ENCODE measurements around the gene KCNMA1. TPM values are rescaled to one million over a fixed set of nuclear protein-coding genes. Genes with fewer than 3 reads are reported as not detected.

Gene KCNMA1
- polyA plus RNA-seq, 1 donor from 2014 or later = 60.8 TPM

- H3K9me2 ChIP-seq (ENCODE audit: insufficient read depth, low read length) = no peaks in the 10 kb centered on the region
- no peak overlapping the region for H2AFZ ChIP-seq (ENCODE audit: low read depth, low read length)
- no peak overlapping the region for H3K4me2 ChIP-seq (ENCODE audit: low read length)
- TF ChIP-seq POLR2AphosphoS5 (IDR thresholded peaks at IDR 0.05) = no peak
- TF ChIP-seq EP300 (conservative IDR thresholded peaks at IDR 0.05; ENCODE audit: poor library complexity, severe bottlenecking) = no peak
- TF ChIP-seq SMC3 (conservative IDR thresholded peaks at IDR 0.05; ENCODE audit: poor library complexity) = no peak
- no peak for TF ChIP-seq RAD21 (conservative IDR thresholded peaks at IDR 0.05)
- no peak for TF ChIP-seq MXI1 (conservative IDR thresholded peaks at IDR 0.05; ENCODE audit: poor library complexity, severe bottlenecking)
- no peak for TF ChIP-seq TAF1 (IDR thresholded peaks at IDR 0.05; ENCODE audit: low read depth)
- TF ChIP-seq REST (IDR thresholded peaks at IDR 0.05; ENCODE audit: borderline replicate concordance) = no peak
- no peak for TF ChIP-seq EZH2 (IDR thresholded peaks at IDR 0.05; ENCODE audit: borderline replicate concordance, insufficient read depth, low read length, poor library complexity, severe bottlenecking)
- TF ChIP-seq CTCF (IDR thresholded peaks at IDR 0.05; ENCODE audit: poor library complexity, severe bottlenecking) = no peak
- H3K79me2 ChIP-seq (replicated peaks; ENCODE audit: insufficient read depth, low read length) = no peaks in the 10 kb centered on the region
- H3F3A ChIP-seq (ENCODE audit: insufficient read depth, low read length, poor library complexity, severe bottlenecking) = no peaks in the 10 kb centered on the region
- H3K9me3 ChIP-seq (ENCODE audit: low read length) = no peaks in the 10 kb centered on the region
- H3K36me3 ChIP-seq (ENCODE audit: insufficient read depth, low read length) = no peaks in the 10 kb centered on the region
- no peak overlapping the region for H3K4me3 ChIP-seq (ENCODE audit: low read length)
- H3K27me3 ChIP-seq (ENCODE audit: insufficient read depth, low read depth, low read length) = no peaks in the 10 kb centered on the region
- H4K20me1 ChIP-seq (ENCODE audit: insufficient read depth) = no peaks in the 10 kb centered on the region
- no peak overlapping the region for H3K9ac ChIP-seq (ENCODE audit: low read length)
- H3K27ac ChIP-seq (ENCODE audit: low read length) = no peak overlapping the region
These were observed 35.5 kb upstream of the KCNMA1 start for GRCh38 chr10:77673101-77673500.

- H3K9ac ChIP-seq (ENCODE audit: low read length) = no peak overlapping the region
- no peak overlapping the region for H3K27ac ChIP-seq (ENCODE audit: low read length)
- H3K79me2 ChIP-seq (replicated peaks; ENCODE audit: insufficient read depth, low read length) = no peaks in the 10 kb centered on the region
- no peaks in the 10 kb centered on the region for H3K9me2 ChIP-seq (ENCODE audit: insufficient read depth, low read length)
- H3F3A ChIP-seq (ENCODE audit: insufficient read depth, low read length, poor library complexity, severe bottlenecking) = no peaks in the 10 kb centered on the region
- TF ChIP-seq RAD21 (conservative IDR thresholded peaks at IDR 0.05) (no peak), CTCF (IDR thresholded peaks at IDR 0.05; ENCODE audit: poor library complexity, severe bottlenecking) (no peak), EP300 (conservative IDR thresholded peaks at IDR 0.05; ENCODE audit: poor library complexity, severe bottlenecking) (no peak), MXI1 (conservative IDR thresholded peaks at IDR 0.05; ENCODE audit: poor library complexity, severe bottlenecking) (no peak), POLR2AphosphoS5 (IDR thresholded peaks at IDR 0.05) (no peak), REST (IDR thresholded peaks at IDR 0.05; ENCODE audit: borderline replicate concordance) (no peak), TAF1 (IDR thresholded peaks at IDR 0.05; ENCODE audit: low read depth) (no peak)
- H3K36me3 ChIP-seq (ENCODE audit: insufficient read depth, low read length) = no peaks in the 10 kb centered on the region
- H3K4me2 ChIP-seq (ENCODE audit: low read length) = no peak overlapping the region
- no peaks in the 10 kb centered on the region for H4K20me1 ChIP-seq (ENCODE audit: insufficient read depth)
- H3K27me3 ChIP-seq (ENCODE audit: insufficient read depth, low read depth, low read length) = no peaks in the 10 kb centered on the region
- no peak overlapping the region for H2AFZ ChIP-seq (ENCODE audit: low read depth, low read length)
- H3K4me3 ChIP-seq (ENCODE audit: low read length) = no peak overlapping the region
- no peaks in the 10 kb centered on the region for H3K9me3 ChIP-seq (ENCODE audit: low read length)
These were observed 34.1 kb upstream of the KCNMA1 start for GRCh38 chr10:77671594-77672252.

Measured in neural cell (in vitro differentiated cells).